Neural crest cell (in vitro differentiated cells): ENCODE data around the gene ICOSLG. TPM values are rescaled to one million over a fixed set of nuclear protein-coding genes. Genes with fewer than 3 reads are reported as not detected.

Experiments
- total RNA-seq: library from RNA; stranded (reverse); gene quantifications from 2 replicates; pipeline ENCODE4 v1.2.1, GENCODE V29; 2021

Gene ICOSLG
- total RNA-seq, 1 donor from 2014 or later = 0.07 TPM

Other genes starting within 250 kb of the ICOSLG start
- 35.1 and 36.7 TPM in 2 replicates for gene TRAPPC10, start 228.6 kb downstream of the ICOSLG start, total RNA-seq
- 4.0 and 4.1 TPM in 2 replicates for gene PWP2, start 133.5 kb downstream of the ICOSLG start, total RNA-seq
- gene GATD3, start 107.3 kb downstream of the ICOSLG start, total RNA-seq = 13.7 and 17.4 TPM in 2 replicates
- gene DNMT3L, start 21.0 kb upstream of the ICOSLG start, total RNA-seq = not detected in 2 replicates
- not detected in 2 replicates for gene AIRE, start 44.9 kb upstream of the ICOSLG start, total RNA-seq
- gene PFKL, start 59.1 kb upstream of the ICOSLG start, total RNA-seq = 94.7 and 96.1 TPM in 2 replicates
- 23.9 and 24.6 TPM in 2 replicates for gene CFAP410, start 98.4 kb upstream of the ICOSLG start, total RNA-seq
- not detected in 2 replicates for gene TRPM2, start 112.7 kb upstream of the ICOSLG start, total RNA-seq
- 9.6 and 10.1 TPM in 2 replicates for gene LRRC3, start 214.6 kb upstream of the ICOSLG start, total RNA-seq